DOHH2 (cell line): Measurements from ENCODE around the gene PRPH.

Experiments used
- H3F3A ChIP-seq: fragments of 200-600 bp; sonication (generic), shearing (Covaris generic); 2 replicates; pipeline ENCODE4 v1.6.0; 2016; ENCODE audit warnings: antibody characterized with exemption, mild to moderate bottlenecking; ENCODE audit not compliant: control insufficient read depth, insufficient read depth
- H3K27ac ChIP-seq: fragments of 200-600 bp; sonication (generic); 2 replicates; pipeline ENCODE4 v1.5.1; 2014; ENCODE audit warnings: low read depth, mild to moderate bottlenecking, low read length, moderate library complexity
- H3K27me3 ChIP-seq: fragments of 200-600 bp; sonication (generic); 2 replicates; pipeline ENCODE4 v1.6.1; 2014; ENCODE audit warnings: mild to moderate bottlenecking, low read length, mixed read lengths; ENCODE audit not compliant: control insufficient read depth
- H3K36me3 ChIP-seq: fragments of 200-600 bp; sonication (generic); 2 replicates; pipeline ENCODE4 v1.6.1; 2014; ENCODE audit warnings: mild to moderate bottlenecking, low read length, moderate library complexity, mixed read lengths; ENCODE audit not compliant: control insufficient read depth
- H3K4me1 ChIP-seq: fragments of 200-600 bp; sonication (generic); 2 replicates; pipeline ENCODE4 v1.6.1; 2014; ENCODE audit warnings: mild to moderate bottlenecking, low read length, mixed read lengths; ENCODE audit not compliant: control insufficient read depth
- H3K4me2 ChIP-seq: fragments of 200-600 bp; sonication (generic); 2 replicates; pipeline ENCODE4 v1.6.0; 2014; ENCODE audit warnings: mild to moderate bottlenecking, low read length, moderate library complexity
- H3K4me3 ChIP-seq: fragments of 200-600 bp; sonication (generic); 2 replicates; pipeline ENCODE4 v1.5.1; 2014; ENCODE audit warnings: mild to moderate bottlenecking, low read length, mixed read lengths
- H3K79me2 ChIP-seq: fragments of 200-600 bp; sonication (generic); 2 replicates; pipeline ENCODE4 v1.6.1; 2014; ENCODE audit warnings: mild to moderate bottlenecking, low read length, mixed read lengths; ENCODE audit not compliant: control insufficient read depth
- H3K9me2 ChIP-seq: fragments of 200-600 bp; sonication (generic); replicated peaks from 2 replicates; pipeline ENCODE4 v1.6.1; 2014; ENCODE audit warnings: mild to moderate bottlenecking, low read length, mixed read lengths; ENCODE audit not compliant: control insufficient read depth
- H3K9me3 ChIP-seq: fragments of 200-600 bp; sonication (generic); 2 replicates; pipeline ENCODE4 v1.6.1; 2014; ENCODE audit warnings: antibody characterized with exemption, low read length, mixed read lengths; ENCODE audit not compliant: control insufficient read depth, insufficient read depth
- H4K20me1 ChIP-seq: fragments of 200-600 bp; sonication (generic); 2 replicates; pipeline ENCODE4 v1.6.0; 2014; ENCODE audit warnings: low read depth, mild to moderate bottlenecking, antibody characterized with exemption, low read length, moderate library complexity; ENCODE audit not compliant: control insufficient read depth, insufficient read depth
- EZH2phosphoT487 ChIP-seq: fragments of 200-600 bp; sonication (generic); IDR thresholded peaks from 2 replicates; pipeline ENCODE4 v1.6.1; 2017; ENCODE audit warnings: borderline replicate concordance, mild to moderate bottlenecking, antibody characterized with exemption, low read length, moderate library complexity, mixed read lengths
- TF ChIP-seq, protein P1 (sequence below): fragments of 200-600 bp; sonication (generic); IDR thresholded peaks from one replicate; pipeline ENCODE4 v1.5.1; 2014; ENCODE audit warnings: antibody characterized with exemption, mild to moderate bottlenecking, low read depth, low read length; ENCODE audit not compliant: poor library complexity, severe bottlenecking

The PRPH gene

DNA sequence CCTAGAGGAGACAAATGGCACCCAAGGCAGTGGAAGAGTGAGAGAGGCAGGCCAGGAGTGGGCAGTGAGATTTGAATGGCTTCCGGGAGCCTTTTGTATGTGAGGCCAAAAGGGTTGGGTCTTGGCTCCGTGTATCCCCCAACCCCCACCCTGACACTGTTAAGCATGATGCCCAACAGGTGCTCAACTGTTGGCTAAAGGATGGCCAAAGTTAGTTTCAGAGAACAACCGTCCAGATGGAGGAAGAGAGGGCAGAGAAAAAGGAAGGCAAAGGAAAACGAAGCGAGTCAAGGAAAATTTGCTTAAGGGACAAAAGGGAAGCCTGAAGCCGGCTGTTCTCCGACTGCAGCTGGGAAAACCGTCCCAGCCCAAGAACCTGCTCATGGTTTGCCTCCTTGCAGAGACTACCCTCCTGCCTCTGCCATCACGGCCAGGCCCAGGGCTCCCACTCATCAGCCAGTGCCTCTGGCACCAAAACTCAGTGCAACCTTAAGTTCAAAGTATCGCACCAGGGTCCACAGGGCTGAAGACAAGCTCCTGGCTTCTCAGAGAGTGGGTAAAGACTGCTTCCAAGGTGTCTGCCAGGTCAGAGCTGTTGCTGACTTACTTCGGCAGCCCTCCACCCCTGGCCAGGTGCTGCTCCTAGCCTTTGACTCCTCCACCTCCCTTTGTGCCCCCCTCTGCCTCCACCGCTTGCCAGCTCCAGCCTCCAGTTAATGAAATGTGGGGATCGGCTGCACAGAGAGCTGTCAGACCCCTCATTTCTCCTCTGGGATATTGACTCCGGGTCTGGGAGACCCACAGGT lies 46.2 kb downstream of the PRPH start:
- Histone ChIP-seq H4K20me1 (0 out of 2 replicates have a peak, but pooled peaks cover 2% of the 10 kb centered on the region), H3K9me3 (no peaks in the 10 kb centered on the region), H3K27ac (no peak overlapping the region), H3K9me2 (no peaks in the 10 kb centered on the region), H3K79me2 (no peaks in the 10 kb centered on the region), H3K4me3 (no peak overlapping the region), H3K4me1 (peaks cover 49% of the 10 kb centered on the region), H3K27me3 (peaks cover 87% of the 10 kb centered on the region), H3F3A (peaks cover 12% of the 10 kb centered on the region), H3K4me2 (no peak overlapping the region), H3K36me3 (no peaks in the 10 kb centered on the region)
- TF ChIP-seq, protein P1, sequence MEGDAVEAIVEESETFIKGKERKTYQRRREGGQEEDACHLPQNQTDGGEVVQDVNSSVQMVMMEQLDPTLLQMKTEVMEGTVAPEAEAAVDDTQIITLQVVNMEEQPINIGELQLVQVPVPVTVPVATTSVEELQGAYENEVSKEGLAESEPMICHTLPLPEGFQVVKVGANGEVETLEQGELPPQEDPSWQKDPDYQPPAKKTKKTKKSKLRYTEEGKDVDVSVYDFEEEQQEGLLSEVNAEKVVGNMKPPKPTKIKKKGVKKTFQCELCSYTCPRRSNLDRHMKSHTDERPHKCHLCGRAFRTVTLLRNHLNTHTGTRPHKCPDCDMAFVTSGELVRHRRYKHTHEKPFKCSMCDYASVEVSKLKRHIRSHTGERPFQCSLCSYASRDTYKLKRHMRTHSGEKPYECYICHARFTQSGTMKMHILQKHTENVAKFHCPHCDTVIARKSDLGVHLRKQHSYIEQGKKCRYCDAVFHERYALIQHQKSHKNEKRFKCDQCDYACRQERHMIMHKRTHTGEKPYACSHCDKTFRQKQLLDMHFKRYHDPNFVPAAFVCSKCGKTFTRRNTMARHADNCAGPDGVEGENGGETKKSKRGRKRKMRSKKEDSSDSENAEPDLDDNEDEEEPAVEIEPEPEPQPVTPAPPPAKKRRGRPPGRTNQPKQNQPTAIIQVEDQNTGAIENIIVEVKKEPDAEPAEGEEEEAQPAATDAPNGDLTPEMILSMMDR: no peak
- no peak for TF ChIP-seq EZH2phosphoT487

DNA sequence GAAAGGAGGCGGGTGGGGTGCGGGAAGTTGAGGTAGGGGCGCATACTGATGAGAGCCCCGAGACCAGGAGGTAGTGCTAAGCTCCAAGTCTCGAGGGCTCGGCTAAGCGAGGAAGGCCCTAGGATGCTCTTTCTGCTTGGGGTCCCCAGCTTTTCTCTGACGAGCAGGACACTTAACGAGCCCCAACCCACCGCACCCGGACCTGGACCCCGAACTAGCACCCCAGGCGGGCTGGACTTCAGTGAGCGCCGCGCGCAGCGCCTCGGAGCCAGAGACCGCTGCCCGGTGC lies 46.8 kb downstream of the PRPH start:
- Histone ChIP-seq H3K4me1 (peaks cover 54% of the 10 kb centered on the region), H3F3A (peaks cover 12% of the 10 kb centered on the region), H3K79me2 (no peaks in the 10 kb centered on the region), H3K4me3 (peak overlapping the region; percentile 76; the same call in 1 of the 2 replicates), H3K9me2 (no peaks in the 10 kb centered on the region), H3K27me3 (peaks cover 90% of the 10 kb centered on the region), H3K9me3 (no peaks in the 10 kb centered on the region), H4K20me1 (0 out of 2 replicates have a peak, but pooled peaks cover 2% of the 10 kb centered on the region), H3K27ac (no peak overlapping the region), H3K36me3 (no peaks in the 10 kb centered on the region), H3K4me2 (peak overlapping the region; percentile 99; the same call in 1 of the 2 replicates)
- TF ChIP-seq, protein P1: no peak
- no peak for TF ChIP-seq EZH2phosphoT487

DNA sequence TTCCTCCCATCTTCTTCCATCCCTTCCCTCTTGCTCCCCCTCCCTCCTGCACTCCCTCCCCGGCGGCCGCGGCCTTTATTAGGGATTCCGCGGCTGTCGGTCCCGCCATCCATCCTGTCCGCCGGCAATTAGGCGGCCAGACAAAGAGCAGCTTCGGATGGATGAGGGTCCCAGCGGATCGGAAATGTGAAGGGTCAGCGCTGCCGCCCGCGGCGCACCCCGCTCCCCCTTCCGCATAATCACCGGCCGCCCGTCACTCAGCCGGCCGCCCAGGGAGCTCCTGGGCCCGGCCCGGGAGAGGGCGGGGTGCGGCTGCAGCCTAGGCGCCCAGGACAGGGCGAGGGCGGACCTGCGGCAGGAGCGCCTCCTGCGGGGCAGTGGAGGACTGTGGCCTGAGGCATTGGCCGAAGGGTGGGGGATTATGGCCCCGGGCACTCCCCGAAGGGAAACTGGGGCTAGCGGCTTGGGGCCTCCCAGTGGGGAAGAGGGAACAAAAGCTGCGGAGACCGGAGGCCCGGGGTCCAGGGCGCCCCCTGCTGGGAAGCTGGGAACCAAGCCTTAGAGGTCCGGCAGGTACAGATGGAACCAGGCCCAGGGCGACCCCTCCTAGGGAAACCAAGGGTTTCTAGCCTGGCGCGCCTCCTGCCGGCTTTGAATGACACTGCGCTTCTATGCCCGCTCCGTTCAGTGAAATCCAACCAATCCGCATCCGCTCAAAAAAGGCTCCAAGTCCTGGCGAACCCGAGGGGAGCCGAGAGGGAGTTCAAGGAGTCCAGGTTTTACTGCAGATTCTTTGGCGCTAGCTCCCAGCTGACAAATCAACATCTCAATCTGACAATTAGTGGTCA lies 47.3 kb downstream of the PRPH start:
- TF ChIP-seq EZH2phosphoT487: peak; percentile 80; the same call in 1 of the 2 replicates
- TF ChIP-seq, protein P1: peak; percentile 100
- peaks cover 55% of the 10 kb centered on the region for H3K4me1 ChIP-seq
- H3K9me2 ChIP-seq: no peaks in the 10 kb centered on the region
- H3K4me2 ChIP-seq: peak overlapping the region; percentile 99
- H3K27me3 ChIP-seq: peaks cover 92% of the 10 kb centered on the region
- H3K9me3 ChIP-seq: no peaks in the 10 kb centered on the region
- peaks cover 12% of the 10 kb centered on the region for H3F3A ChIP-seq
- no peaks in the 10 kb centered on the region for H3K79me2 ChIP-seq
- H3K27ac ChIP-seq: no peak overlapping the region
- H4K20me1 ChIP-seq: 0 out of 2 replicates have a peak, but pooled peaks cover 2% of the 10 kb centered on the region
- no peaks in the 10 kb centered on the region for H3K36me3 ChIP-seq
- H3K4me3 ChIP-seq: peak overlapping the region; percentile 76
